HL-60 (cell line): ENCODE results near the gene NPR1.

ENCODE experiments used
- DNase-seq, 2 experiments: peaks; one replicate each; pipeline ENCODE4 v3.0.0-alpha.2; 2010 to 2020; ENCODE audit warnings: low read depth in 1 of 2, low spot score in 1 of 2
- H3K27ac ChIP-seq: fragments of 250-450 bp; sonication (Bioruptor Pico); replicated peaks from 2 replicates; pipeline ENCODE4 v1.5.1; 2020; ENCODE audit warnings: mild to moderate bottlenecking, moderate library complexity
- H3K27me3 ChIP-seq: fragments of 250-450 bp; sonication (Bioruptor Pico); 2 replicates; pipeline ENCODE4 v1.5.1; 2021; ENCODE audit warnings: mild to moderate bottlenecking, moderate library complexity; ENCODE audit not compliant: insufficient read depth, poor library complexity, severe bottlenecking
- H3K4me3 ChIP-seq: replicated peaks from 2 replicates; pipeline ENCODE4 v1.5.1; 2011; ENCODE audit warnings: mild to moderate bottlenecking, control low read depth, low read length; ENCODE audit not compliant: insufficient read depth
- GABPA ChIP-seq: IDR thresholded peaks from 2 replicates; pipeline ENCODE4 v1.6.1; 2012; ENCODE audit warnings: low read depth
- POLR2AphosphoS5 ChIP-seq: IDR thresholded peaks from 2 replicates; pipeline ENCODE4 v1.6.1; 2012; ENCODE audit warnings: low read depth
- SPI1 ChIP-seq: IDR thresholded peaks from 2 replicates; pipeline ENCODE4 v1.6.1; 2012; ENCODE audit warnings: low read depth, mild to moderate bottlenecking, borderline replicate concordance
- TF ChIP-seq, protein P1 (sequence below): IDR thresholded peaks from one replicate; pipeline ENCODE4 v1.5.1; 2011; ENCODE audit warnings: low read length, control low read depth, inconsistent platforms; ENCODE audit not compliant: insufficient read depth
- TF ChIP-seq, protein P2 (sequence below): IDR thresholded peaks from 2 replicates; pipeline ENCODE4 v1.6.1; 2012; ENCODE audit warnings: low read depth; ENCODE audit not compliant: insufficient replicate concordance

NPR1 gene

DNA sequence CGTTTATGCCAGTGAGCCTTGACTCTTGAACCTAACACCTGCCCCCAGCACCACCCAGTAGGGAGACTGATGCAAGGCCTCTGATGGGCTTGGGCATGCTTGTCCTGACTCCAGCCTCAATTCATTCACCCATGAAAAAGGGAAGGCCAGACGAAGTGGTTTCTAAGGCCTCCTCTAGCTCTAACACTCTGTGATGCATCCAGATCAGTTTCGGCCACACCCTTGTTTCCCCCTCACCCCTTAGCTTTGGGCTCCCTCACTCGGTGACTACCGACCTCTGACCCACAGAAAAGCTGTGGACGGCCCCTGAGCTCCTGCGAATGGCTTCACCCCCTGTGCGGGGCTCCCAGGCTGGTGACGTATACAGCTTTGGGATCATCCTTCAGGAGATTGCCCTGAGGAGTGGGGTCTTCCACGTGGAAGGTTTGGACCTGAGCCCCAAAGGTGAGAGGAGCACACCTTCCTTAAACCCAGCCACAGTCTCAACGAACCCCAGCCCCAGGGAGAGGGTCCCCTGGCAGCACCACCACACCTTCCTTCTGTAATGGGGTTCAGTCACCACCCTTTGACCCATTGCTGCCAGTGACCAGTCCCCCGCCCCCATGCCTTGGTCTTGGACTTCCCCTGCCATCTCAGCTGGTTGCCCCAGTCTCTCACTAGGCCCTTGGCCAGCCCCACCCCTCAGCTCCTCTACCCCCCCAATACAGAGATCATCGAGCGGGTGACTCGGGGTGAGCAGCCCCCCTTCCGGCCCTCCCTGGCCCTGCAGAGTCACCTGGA, 9.0 kb downstream of the NPR1 start:
- H3K27ac ChIP-seq = no peak overlapping the region
- TF ChIP-seq POLR2AphosphoS5 = no peak
- TF ChIP-seq, protein P1, sequence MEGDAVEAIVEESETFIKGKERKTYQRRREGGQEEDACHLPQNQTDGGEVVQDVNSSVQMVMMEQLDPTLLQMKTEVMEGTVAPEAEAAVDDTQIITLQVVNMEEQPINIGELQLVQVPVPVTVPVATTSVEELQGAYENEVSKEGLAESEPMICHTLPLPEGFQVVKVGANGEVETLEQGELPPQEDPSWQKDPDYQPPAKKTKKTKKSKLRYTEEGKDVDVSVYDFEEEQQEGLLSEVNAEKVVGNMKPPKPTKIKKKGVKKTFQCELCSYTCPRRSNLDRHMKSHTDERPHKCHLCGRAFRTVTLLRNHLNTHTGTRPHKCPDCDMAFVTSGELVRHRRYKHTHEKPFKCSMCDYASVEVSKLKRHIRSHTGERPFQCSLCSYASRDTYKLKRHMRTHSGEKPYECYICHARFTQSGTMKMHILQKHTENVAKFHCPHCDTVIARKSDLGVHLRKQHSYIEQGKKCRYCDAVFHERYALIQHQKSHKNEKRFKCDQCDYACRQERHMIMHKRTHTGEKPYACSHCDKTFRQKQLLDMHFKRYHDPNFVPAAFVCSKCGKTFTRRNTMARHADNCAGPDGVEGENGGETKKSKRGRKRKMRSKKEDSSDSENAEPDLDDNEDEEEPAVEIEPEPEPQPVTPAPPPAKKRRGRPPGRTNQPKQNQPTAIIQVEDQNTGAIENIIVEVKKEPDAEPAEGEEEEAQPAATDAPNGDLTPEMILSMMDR = no peak

DNA sequence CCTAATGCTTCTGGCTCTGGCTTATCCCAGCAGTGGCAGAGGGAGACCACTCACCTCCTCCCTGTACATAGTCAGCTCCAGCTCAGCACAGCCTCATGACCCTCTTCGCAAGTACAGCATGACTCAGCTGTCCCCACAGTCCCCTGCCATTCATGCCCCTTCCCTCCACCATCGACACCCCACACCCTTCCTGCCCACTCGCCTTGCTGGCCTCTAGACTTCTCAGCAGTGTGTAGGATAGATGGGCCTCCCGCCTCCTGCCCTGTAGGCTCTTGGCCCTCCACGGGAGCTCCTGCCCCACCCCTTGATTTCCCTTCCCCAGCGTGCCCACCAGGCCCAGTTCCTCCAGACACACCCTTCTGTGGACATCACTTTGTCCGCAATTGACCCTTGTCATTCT, 9.8 kb downstream of the NPR1 start:
- no peak for DNase-seq
- TF ChIP-seq, protein P2, sequence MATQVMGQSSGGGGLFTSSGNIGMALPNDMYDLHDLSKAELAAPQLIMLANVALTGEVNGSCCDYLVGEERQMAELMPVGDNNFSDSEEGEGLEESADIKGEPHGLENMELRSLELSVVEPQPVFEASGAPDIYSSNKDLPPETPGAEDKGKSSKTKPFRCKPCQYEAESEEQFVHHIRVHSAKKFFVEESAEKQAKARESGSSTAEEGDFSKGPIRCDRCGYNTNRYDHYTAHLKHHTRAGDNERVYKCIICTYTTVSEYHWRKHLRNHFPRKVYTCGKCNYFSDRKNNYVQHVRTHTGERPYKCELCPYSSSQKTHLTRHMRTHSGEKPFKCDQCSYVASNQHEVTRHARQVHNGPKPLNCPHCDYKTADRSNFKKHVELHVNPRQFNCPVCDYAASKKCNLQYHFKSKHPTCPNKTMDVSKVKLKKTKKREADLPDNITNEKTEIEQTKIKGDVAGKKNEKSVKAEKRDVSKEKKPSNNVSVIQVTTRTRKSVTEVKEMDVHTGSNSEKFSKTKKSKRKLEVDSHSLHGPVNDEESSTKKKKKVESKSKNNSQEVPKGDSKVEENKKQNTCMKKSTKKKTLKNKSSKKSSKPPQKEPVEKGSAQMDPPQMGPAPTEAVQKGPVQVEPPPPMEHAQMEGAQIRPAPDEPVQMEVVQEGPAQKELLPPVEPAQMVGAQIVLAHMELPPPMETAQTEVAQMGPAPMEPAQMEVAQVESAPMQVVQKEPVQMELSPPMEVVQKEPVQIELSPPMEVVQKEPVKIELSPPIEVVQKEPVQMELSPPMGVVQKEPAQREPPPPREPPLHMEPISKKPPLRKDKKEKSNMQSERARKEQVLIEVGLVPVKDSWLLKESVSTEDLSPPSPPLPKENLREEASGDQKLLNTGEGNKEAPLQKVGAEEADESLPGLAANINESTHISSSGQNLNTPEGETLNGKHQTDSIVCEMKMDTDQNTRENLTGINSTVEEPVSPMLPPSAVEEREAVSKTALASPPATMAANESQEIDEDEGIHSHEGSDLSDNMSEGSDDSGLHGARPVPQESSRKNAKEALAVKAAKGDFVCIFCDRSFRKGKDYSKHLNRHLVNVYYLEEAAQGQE = no peak
- TF ChIP-seq GABPA (no peak), SPI1 (no peak), POLR2AphosphoS5 (no peak)
- TF ChIP-seq, protein P1 = no peak
- Histone ChIP-seq H3K4me3 (no peak overlapping the region), H3K27ac (no peak overlapping the region), H3K27me3 (no peaks in the 10 kb centered on the region)

More for the DNA sequence above, 9.0 kb downstream of the NPR1 start:
- no peaks in the 10 kb centered on the region for H3K27me3 ChIP-seq
- H3K4me3 ChIP-seq = no peak overlapping the region
- DNase-seq = no peak

DNA sequence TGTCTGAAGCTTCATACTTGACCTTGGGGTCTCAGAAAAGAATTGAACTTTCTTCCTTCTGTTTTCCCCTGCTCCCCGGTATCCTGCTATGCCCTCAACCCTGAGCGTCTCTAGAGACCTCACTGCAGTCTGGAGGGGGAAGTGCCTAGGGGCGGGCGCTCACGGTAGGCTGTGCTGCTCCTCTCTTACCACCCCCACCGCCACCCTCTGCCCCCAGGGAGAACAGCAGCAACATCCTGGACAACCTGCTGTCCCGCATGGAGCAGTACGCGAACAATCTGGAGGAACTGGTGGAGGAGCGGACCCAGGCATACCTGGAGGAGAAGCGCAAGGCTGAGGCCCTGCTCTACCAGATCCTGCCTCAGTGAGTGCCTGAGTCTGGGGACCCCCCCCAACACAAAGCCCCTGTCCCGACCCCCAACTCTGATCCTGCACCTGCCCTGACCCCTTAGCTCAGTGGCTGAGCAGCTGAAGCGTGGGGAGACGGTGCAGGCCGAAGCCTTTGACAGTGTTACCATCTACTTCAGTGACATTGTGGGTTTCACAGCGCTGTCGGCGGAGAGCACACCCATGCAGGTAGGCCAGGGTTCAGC, 10.3 kb downstream of the NPR1 start:
- H3K27ac ChIP-seq = no peak overlapping the region
- no peak for TF ChIP-seq SPI1
- TF ChIP-seq, protein P1 = no peak
- TF ChIP-seq, protein P2 = no peak
- no peak for TF ChIP-seq GABPA
- no peak for TF ChIP-seq POLR2AphosphoS5

DNA sequence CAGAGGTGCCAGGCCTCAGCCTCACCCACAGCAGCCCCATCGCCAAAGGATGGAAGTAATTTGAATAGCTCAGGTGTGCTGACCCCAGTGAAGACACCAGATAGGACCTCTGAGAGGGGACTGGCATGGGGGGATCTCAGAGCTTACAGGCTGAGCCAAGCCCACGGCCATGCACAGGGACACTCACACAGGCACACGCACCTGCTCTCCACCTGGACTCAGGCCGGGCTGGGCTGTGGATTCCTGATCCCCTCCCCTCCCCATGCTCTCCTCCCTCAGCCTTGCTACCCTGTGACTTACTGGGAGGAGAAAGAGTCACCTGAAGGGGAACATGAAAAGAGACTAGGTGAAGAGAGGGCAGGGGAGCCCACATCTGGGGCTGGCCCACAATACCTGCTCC, 15.0 kb downstream of the NPR1 start:
- H3K27me3 ChIP-seq = no peaks in the 10 kb centered on the region
- TF ChIP-seq POLR2AphosphoS5 = no peak
- TF ChIP-seq SPI1 = no peak
- TF ChIP-seq, protein P1 = no peak
- TF ChIP-seq, protein P2 = no peak
- no peak for TF ChIP-seq GABPA
- H3K27ac ChIP-seq = no peak overlapping the region
- no peak overlapping the region for H3K4me3 ChIP-seq
- no peak for DNase-seq

More for the DNA sequence above, 10.3 kb downstream of the NPR1 start:
- DNase-seq = no peak
- Histone ChIP-seq H3K27me3 (no peaks in the 10 kb centered on the region), H3K4me3 (no peak overlapping the region)
